Prostate gland (tissue), 2 donors: ENCODE measurements around the gene ACSL1.

Experiments used
- POLR2AphosphoS5 ChIP-seq: sonication (generic); formaldehyde crosslinking; IDR thresholded peaks from one replicate; pipeline ENCODE4 v1.6.1; 2017; ENCODE audit warnings: antibody characterized with exemption
- TF ChIP-seq, protein P1 (sequence below), 4 experiments: fragments of 200-600 bp in 2 of 4; fragments of 450-650 bp in 2 of 4; sonication (generic) in 2 of 4; IDR thresholded peaks; 1 replicate in 3 of 4; 2 replicates in 1 of 4; pipeline ENCODE4 v1.5.1; 2016 to 2019; ENCODE audit warnings: antibody characterized with exemption in 4 of 4, mild to moderate bottlenecking in 2 of 4, moderate library complexity in 2 of 4

DNA sequence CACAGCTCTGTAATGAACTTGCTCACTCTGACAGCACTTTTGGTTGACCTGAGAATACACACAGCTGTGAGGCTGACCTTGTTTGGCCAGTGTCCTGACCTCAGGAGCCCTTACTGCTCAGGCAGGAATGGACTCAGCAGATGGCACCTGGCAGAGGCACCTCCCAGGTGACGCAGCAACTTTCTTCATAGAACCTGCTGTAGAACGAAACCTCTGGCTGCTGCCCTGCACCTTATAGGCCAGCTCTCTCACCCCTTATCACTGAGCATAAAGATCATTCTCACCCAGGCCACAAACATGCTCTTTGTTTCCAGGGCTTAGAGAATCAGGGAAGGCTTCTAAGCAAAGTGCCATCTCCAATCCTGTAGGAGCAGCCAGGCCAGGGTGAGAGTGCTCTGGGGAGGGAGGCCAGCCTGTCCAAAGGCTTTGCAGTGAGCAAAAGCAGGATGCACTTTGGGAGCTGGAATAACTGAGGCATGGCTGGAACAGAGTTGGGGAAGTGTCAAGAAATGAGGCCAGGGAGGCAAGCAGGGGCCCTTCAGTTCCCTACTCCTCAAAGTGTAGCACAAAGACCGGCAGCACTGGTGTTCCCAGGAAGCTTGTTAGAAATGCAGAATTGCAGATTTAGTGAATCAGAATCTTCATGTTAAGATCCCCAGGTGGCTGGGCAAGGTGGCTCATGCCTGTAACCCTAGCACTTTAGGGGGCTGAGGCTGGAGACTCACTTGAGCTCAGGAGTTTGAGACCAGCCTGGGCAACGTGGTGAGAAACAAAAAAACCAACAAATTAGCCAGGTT lies 78.5 kb downstream of the ACSL1 start:
- no peak for TF ChIP-seq POLR2AphosphoS5
- TF ChIP-seq, protein P1, sequence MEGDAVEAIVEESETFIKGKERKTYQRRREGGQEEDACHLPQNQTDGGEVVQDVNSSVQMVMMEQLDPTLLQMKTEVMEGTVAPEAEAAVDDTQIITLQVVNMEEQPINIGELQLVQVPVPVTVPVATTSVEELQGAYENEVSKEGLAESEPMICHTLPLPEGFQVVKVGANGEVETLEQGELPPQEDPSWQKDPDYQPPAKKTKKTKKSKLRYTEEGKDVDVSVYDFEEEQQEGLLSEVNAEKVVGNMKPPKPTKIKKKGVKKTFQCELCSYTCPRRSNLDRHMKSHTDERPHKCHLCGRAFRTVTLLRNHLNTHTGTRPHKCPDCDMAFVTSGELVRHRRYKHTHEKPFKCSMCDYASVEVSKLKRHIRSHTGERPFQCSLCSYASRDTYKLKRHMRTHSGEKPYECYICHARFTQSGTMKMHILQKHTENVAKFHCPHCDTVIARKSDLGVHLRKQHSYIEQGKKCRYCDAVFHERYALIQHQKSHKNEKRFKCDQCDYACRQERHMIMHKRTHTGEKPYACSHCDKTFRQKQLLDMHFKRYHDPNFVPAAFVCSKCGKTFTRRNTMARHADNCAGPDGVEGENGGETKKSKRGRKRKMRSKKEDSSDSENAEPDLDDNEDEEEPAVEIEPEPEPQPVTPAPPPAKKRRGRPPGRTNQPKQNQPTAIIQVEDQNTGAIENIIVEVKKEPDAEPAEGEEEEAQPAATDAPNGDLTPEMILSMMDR (IDR thresholded peaks at IDR 0.05) = no peak
